K562 (cell line): ENCODE results near the gene SUPT20HL1. TPM values are rescaled to one million over a fixed set of nuclear protein-coding genes. Genes with fewer than 3 reads are reported as not detected.

Experiments
- ATAC-seq: fragments of 200-7000 bp; cut with Tn5 transposase; 3 replicates; pipeline ENCODE4 v1.9.1; 2020; ENCODE audit warnings: moderate library complexity
- BruUV-seq: library from RNA; stranded (reverse); fragments of 400-500 nt; replicated peaks from 2 replicates; lab custom pipeline; 2021; lab: Mats Ljungman, UMichigan
- CTCF ChIA-PET: fragments of 300-600 bp; formaldehyde crosslinking; extraction: SDS; loops from one replicate; lab custom pipeline; 2021; ENCODE audit warnings: low intra/inter-chr PET ratio; lab: Yijun Ruan, JAX
- POLR2A ChIA-PET: fragments of 300-600, 350-650 bp; sonication (Branson Sonifier 250); formaldehyde crosslinking; extraction: SDS; loops from one replicate; lab custom pipeline; 2021; ENCODE audit warnings: antibody characterized with exemption, inconsistent platforms; lab: Yijun Ruan, JAX
- DNase-seq, 4 experiments: peaks; one replicate each; pipeline versions ENCODE4 v3.0.0 to v3.0.0-alpha.2; 2011 to 2018; ENCODE audit warnings: low spot score in 3 of 4, mixed read lengths in 3 of 4; ENCODE audit errors: extremely low read depth in 1 of 4
- FAIRE-seq: peaks from 2 replicates; lab custom pipeline; 2011; peaks lifted over from hg19 to GRCh38; lab: Jason Lieb, UNC
- H2AFZ ChIP-seq: 2 replicates; pipeline ENCODE4 v1.6.0; 2011; ENCODE audit warnings: low read depth, low read length, control low read depth, inconsistent platforms
- H3K27ac ChIP-seq: fragments of 200-600 bp; 3 replicates; pipeline ENCODE4 v1.8.0; 2011; ENCODE audit warnings: low read depth, mild to moderate bottlenecking, control low read depth, inconsistent platforms, low read length, moderate library complexity, mixed read lengths; ENCODE audit errors: extremely low read depth
- H3K27me3 ChIP-seq, 2 experiments: fragments of 300-600 bp in 1 of 2; 2 replicates in 1 of 2; 3 replicates in 1 of 2; pipeline versions ENCODE4 v1.6.0 to v1.8.0; 2011; ENCODE audit warnings: inconsistent platforms in 2 of 2, low read length in 2 of 2, mild to moderate bottlenecking in 1 of 2, mixed read lengths in 1 of 2, moderate library complexity in 1 of 2; ENCODE audit not compliant: control insufficient read depth in 2 of 2, insufficient read depth in 2 of 2
- H3K36me3 ChIP-seq: fragments of 300-600 bp; 3 replicates; pipeline ENCODE4 v1.8.0; 2011; ENCODE audit warnings: mild to moderate bottlenecking, low read length, inconsistent platforms; ENCODE audit not compliant: control insufficient read depth, insufficient read depth
- H3K4me1 ChIP-seq, 2 experiments: fragments of 200-600 bp in 1 of 2; replicated peaks in 1 of 2; 2 replicates in 1 of 2; 3 replicates in 1 of 2; pipeline versions ENCODE4 v1.5.1 to v1.8.0; 2011; ENCODE audit warnings: inconsistent platforms in 2 of 2, low read length in 2 of 2, mild to moderate bottlenecking in 1 of 2, mixed read lengths in 1 of 2, moderate library complexity in 1 of 2; ENCODE audit not compliant: control insufficient read depth in 2 of 2, insufficient read depth in 2 of 2
- H3K4me2 ChIP-seq: 2 replicates; pipeline ENCODE4 v1.6.1; 2011; ENCODE audit warnings: low read length, control low read depth, inconsistent platforms, mixed read lengths; ENCODE audit not compliant: insufficient read depth
- H3K4me3 ChIP-seq: fragments of 200-600 bp; sonication (generic), shearing (Covaris generic); 2 replicates; pipeline ENCODE4 v1.5.1; 2016; ENCODE audit warnings: control low read depth, inconsistent platforms
- H3K79me2 ChIP-seq: fragments of 200-600 bp; 3 replicates; pipeline ENCODE4 v1.8.0; 2011; ENCODE audit warnings: low read length, inconsistent platforms; ENCODE audit not compliant: control insufficient read depth, insufficient read depth
- H3K9ac ChIP-seq, 2 experiments: 2 replicates each; pipeline versions ENCODE4 v1.6.0 to v1.6.1; 2011; ENCODE audit warnings: low read depth in 2 of 2, low read length in 2 of 2, control low read depth in 1 of 2, inconsistent platforms in 1 of 2, mild to moderate bottlenecking in 1 of 2, mixed read lengths in 1 of 2; ENCODE audit not compliant: insufficient read depth in 1 of 2
- H3K9me1 ChIP-seq: one replicate; pipeline ENCODE4 v1.6.0; 2011; ENCODE audit warnings: inconsistent platforms, mild to moderate bottlenecking, low read length, moderate library complexity; ENCODE audit not compliant: control insufficient read depth, insufficient read depth
- H3K9me3 ChIP-seq: replicated peaks from 2 replicates; pipeline ENCODE4 v1.5.1; 2011; ENCODE audit warnings: low read depth, low read length, inconsistent platforms; ENCODE audit not compliant: control insufficient read depth, insufficient read depth
- H4K20me1 ChIP-seq: replicated peaks from 2 replicates; pipeline ENCODE4 v1.6.1; 2011; ENCODE audit warnings: low read length, inconsistent platforms, mixed read lengths; ENCODE audit not compliant: control insufficient read depth, insufficient read depth
- FUS ChIP-seq: fragments of 200-400 bp; formaldehyde crosslinking; optimal IDR thresholded peaks from 2 replicates; pipeline ENCODE3; 2017; ENCODE audit warnings: low read depth, low read length
- GABPA ChIP-seq: fragments of 200-800 bp; sonication (Bioruptor generic); conservative IDR thresholded peaks from 2 replicates; pipeline ENCODE4 v1.6.1; 2016; ENCODE audit warnings: low read depth, missing genetic modification characterization, missing compliant biosample characterization
- REST ChIP-seq, 2 experiments: fragments of 450-650 bp; formaldehyde crosslinking in 1 of 2; IDR thresholded peaks; 2 replicates each; pipeline versions ENCODE4 v1.4.0 to v1.6.1; 2014 to 2020; ENCODE audit warnings: mild to moderate bottlenecking in 2 of 2, borderline replicate concordance in 1 of 2, low read depth in 1 of 2
- SPI1 ChIP-seq: IDR thresholded peaks from 2 replicates; pipeline ENCODE4 v1.6.1; 2011; ENCODE audit warnings: low read depth, low read length, control low read depth, borderline replicate concordance
- WGBS: fragments of 100-300 bp; shearing (Covaris generic); methylation state at CpG from one replicate; pipeline ENCODE4 v1.1.6; 2016; ENCODE audit warnings: low coverage, mixed read lengths; ENCODE audit not compliant: insufficient coverage; ENCODE audit errors: missing lambda C conversion rate; 5-methylcytosine and 5-hydroxymethylcytosine counted together
- in situ Hi-C: fragments of 300-500 bp; cut with MboI; formaldehyde crosslinking; loops from 4 replicates; pipeline ENCODE4 v1.15.0; 2018; ENCODE audit warnings: inconsistent platforms, mixed read lengths
- intact Hi-C: fragments of 100-400 bp; cut with micrococcal nuclease; formaldehyde crosslinking; loops from 2 replicates; pipeline ENCODE4 v1.14.2; 2022
- polyA plus RNA-seq, 8 experiments: library from polyadenylated mRNA; depleted of rRNA in 4 of 8; stranded (reverse) in 5 of 8; unstranded in 3 of 8; fragments of >200 nt; fragmentation: Nextera tagmentation in 2 of 8; fragmentation: Illumina TruSeq in 1 of 8; extraction: Ambion mirVana in 2 of 8; extraction: Trizol in 1 of 8; gene quantifications; 2 replicates each; pipeline versions ENCODE4 v1.2.1 to v1.2.3, GENCODE V29; 2011 to 2014; ENCODE audit warnings: inconsistent platforms in 1 of 8, missing spikeins in 1 of 8
- total RNA-seq, 7 experiments: library from RNA; depleted of rRNA in 6 of 7; stranded (reverse); fragments of >200 nt in 6 of 7; fragmentation: Illumina TruSeq in 2 of 7; extraction: Trizol in 2 of 7; gene quantifications; 2 replicates each; pipeline versions ENCODE4 v1.2.1 to v1.2.3, GENCODE V29; 2011 to 2021; ENCODE audit warnings: low replicate concordance in 1 of 7
- TF ChIP-seq, protein P1 (sequence below), 2 experiments: IDR thresholded peaks in 1 of 2; conservative IDR thresholded peaks in 1 of 2; 2 replicates each; pipeline ENCODE4 v1.6.1; 2016; ENCODE audit warnings: low read depth in 2 of 2, mild to moderate bottlenecking in 1 of 2, missing compliant biosample characterization in 1 of 2, missing genetic modification characterization in 1 of 2, moderate library complexity in 1 of 2

SUPT20HL1 gene
- total and polyA plus RNA-seq, 9 of the 15 experiments (the other 6 are each of a cell fraction or from before 2014, with no cell fraction given) = not detected

- TF ChIP-seq REST (IDR thresholded peaks at IDR 0.05; ENCODE audit: borderline replicate concordance) (no peak), REST (CRISPR knock-in tag; IDR thresholded peaks at IDR 0.05; ENCODE audit: low read depth) (no peak), FUS (no peak)
- TF ChIP-seq, all 486 proteins: peak for 0
These were observed 18.6 kb upstream of the SUPT20HL1 start (continued) for GRCh38 chrX:24341795-24342194.

DNA sequence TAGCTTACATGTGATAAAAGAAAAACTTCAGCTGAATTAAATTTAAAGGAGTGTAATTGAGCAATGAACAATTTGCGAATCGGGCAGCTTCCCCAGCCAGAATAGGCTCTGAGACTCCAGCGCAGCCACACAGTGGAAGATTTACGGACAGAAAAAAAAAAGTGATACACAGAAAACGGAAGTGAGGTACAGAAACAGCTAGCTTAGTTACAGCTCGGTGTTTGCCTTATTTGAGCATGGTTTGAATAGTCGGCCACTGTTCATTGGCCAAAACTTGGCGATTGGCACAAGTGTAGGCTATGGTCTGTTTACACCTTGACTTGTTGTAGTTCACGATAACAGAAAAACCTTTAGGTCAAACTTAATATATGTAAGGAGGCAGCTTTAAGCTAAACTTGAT lies 16.7 kb upstream of the SUPT20HL1 start:
- Histone ChIP-seq H3K36me3 (no peaks in the 10 kb centered on the region), H3K9me3 (no peaks in the 10 kb centered on the region), H3K4me2 (no peak overlapping the region), H4K20me1 (no peaks in the 10 kb centered on the region), H3K79me2 (no peaks in the 10 kb centered on the region), H3K27me3 (no peaks in the 10 kb centered on the region; a peak in 1 of 5 replicates)
- BruUV-seq = no TSS peak
- FAIRE-seq (no peak), DNase-seq (no peak), ATAC-seq (no peak)
- intact Hi-C loops = no loop called here
- in situ Hi-C loops = no loop called here
- 1% methylated on average over 9 of the region's 9 CpGs for WGBS
- CTCF ChIA-PET = no interaction called here
- TF ChIP-seq, protein P1, sequence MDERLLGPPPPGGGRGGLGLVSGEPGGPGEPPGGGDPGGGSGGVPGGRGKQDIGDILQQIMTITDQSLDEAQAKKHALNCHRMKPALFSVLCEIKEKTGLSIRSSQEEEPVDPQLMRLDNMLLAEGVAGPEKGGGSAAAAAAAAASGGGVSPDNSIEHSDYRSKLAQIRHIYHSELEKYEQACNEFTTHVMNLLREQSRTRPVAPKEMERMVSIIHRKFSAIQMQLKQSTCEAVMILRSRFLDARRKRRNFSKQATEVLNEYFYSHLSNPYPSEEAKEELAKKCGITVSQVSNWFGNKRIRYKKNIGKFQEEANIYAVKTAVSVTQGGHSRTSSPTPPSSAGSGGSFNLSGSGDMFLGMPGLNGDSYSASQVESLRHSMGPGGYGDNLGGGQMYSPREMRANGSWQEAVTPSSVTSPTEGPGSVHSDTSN (CRISPR knock-in tag; IDR thresholded peaks at IDR 0.05; ENCODE audit: low read depth) = no peak
- TF ChIP-seq, protein P1 (tag; conservative IDR thresholded peaks at IDR 0.05; ENCODE audit: low read depth) = no peak
- 0 out of 2 replicates have a peak, but pooled peaks have one; percentile 21 for TF ChIP-seq GABPA
- peak; percentile 56; the same call in 1 of the 2 replicates for TF ChIP-seq SPI1
- TF ChIP-seq, all 486 proteins: peak for 2
- no peak overlapping the region for H3K9ac ChIP-seq
- H3K4me3 ChIP-seq = no peak overlapping the region
- POLR2A ChIA-PET = interaction anchor here (1.4 kb wide), 1 partner anchor 12 kb away, joined by 3 read pairs; no protein-coding TSS in a partner anchor
- no peaks in the 10 kb centered on the region for H3K9me1 ChIP-seq
- H2AFZ ChIP-seq = no peak overlapping the region
- H3K4me1 ChIP-seq = no peaks in the 10 kb centered on the region
- no peak overlapping the region for H3K27ac ChIP-seq
